CD14-positive monocyte (primary cell): ENCODE data around the gene PIP4K2C. TPM values are rescaled to one million over a fixed set of nuclear protein-coding genes. Genes with fewer than 3 reads are reported as not detected.
"Not testable (repeated sequence)": the region's sequence is repeated elsewhere in the genome, so short reads cannot be mapped to it uniquely, and the experiment has no call there.

Experiments used
- DNase-seq, 3 donors: peaks; one replicate each; pipeline ENCODE4 v3.0.0-alpha.2; 2011 to 2022
- H2AFZ ChIP-seq: 2 replicates; pipeline ENCODE4 v1.6.0; 2012; ENCODE audit warnings: mild to moderate bottlenecking, low read depth, low read length, inconsistent platforms; ENCODE audit not compliant: insufficient read depth, poor library complexity, severe bottlenecking
- H3K27ac ChIP-seq, 2 donors: 1 replicate in 1 of 2; 2 replicates in 1 of 2; pipeline ENCODE4 v1.5.1; 2012 to 2013; ENCODE audit warnings: low read length in 2 of 2, control low read depth in 1 of 2, inconsistent platforms in 1 of 2, low read depth in 1 of 2, mild to moderate bottlenecking in 1 of 2
- H3K27me3 ChIP-seq, 2 donors: one replicate each; pipeline versions ENCODE4 v1.6.0 to v1.6.1; 2011 to 2013; ENCODE audit warnings: low read length in 2 of 2; ENCODE audit not compliant: control insufficient read depth in 2 of 2, insufficient read depth in 2 of 2
- H3K36me3 ChIP-seq, 2 donors: replicated peaks in 1 of 2; 1 replicate in 1 of 2; 2 replicates in 1 of 2; pipeline versions ENCODE4 v1.5.1 to v1.6.1; 2012 to 2013; ENCODE audit warnings: low read length in 2 of 2, control low read depth in 1 of 2, inconsistent platforms in 1 of 2, mild to moderate bottlenecking in 1 of 2; ENCODE audit not compliant: insufficient read depth in 2 of 2, control insufficient read depth in 1 of 2
- H3K4me1 ChIP-seq, 2 donors: 1 replicate in 1 of 2; 2 replicates in 1 of 2; pipeline versions ENCODE4 v1.5.1 to v1.6.1; 2012 to 2013; ENCODE audit warnings: low read length in 2 of 2, control low read depth in 1 of 2, inconsistent platforms in 1 of 2, mild to moderate bottlenecking in 1 of 2, moderate library complexity in 1 of 2; ENCODE audit not compliant: insufficient read depth in 2 of 2, control insufficient read depth in 1 of 2
- H3K4me2 ChIP-seq: replicated peaks from 2 replicates; pipeline ENCODE3; 2012; ENCODE audit warnings: low read length, moderate library complexity, mild to moderate bottlenecking; ENCODE audit not compliant: poor library complexity, severe bottlenecking; ENCODE audit errors: extremely low read depth
- H3K4me3 ChIP-seq, 3 experiments: fragments of 200-600 bp in 1 of 3; sonication (generic) in 1 of 3; replicated peaks in 1 of 3; 1 replicate in 2 of 3; 2 replicates in 1 of 3; pipeline ENCODE4 v1.5.1; 2011 to 2013; ENCODE audit warnings: low read length in 3 of 3, mild to moderate bottlenecking in 3 of 3, control low read depth in 2 of 3, low read depth in 2 of 3, inconsistent platforms in 1 of 3, moderate library complexity in 1 of 3
- H3K79me2 ChIP-seq: 2 replicates; pipeline ENCODE4 v1.6.0; 2012; ENCODE audit warnings: mild to moderate bottlenecking, control low read depth, inconsistent platforms, low read length, moderate library complexity; ENCODE audit not compliant: insufficient read depth
- H3K9ac ChIP-seq: 2 replicates; pipeline ENCODE4 v1.6.0; 2017; ENCODE audit warnings: low read length, mild to moderate bottlenecking; ENCODE audit not compliant: insufficient read depth, poor library complexity, severe bottlenecking
- H3K9me3 ChIP-seq, 2 donors: replicated peaks in 1 of 2; 1 replicate in 1 of 2; 2 replicates in 1 of 2; pipeline versions ENCODE4 v1.5.1 to v1.6.1; 2012 to 2013; ENCODE audit warnings: low read length in 2 of 2, control low read depth in 1 of 2; ENCODE audit not compliant: control insufficient read depth in 1 of 2, insufficient read depth in 1 of 2
- H4K20me1 ChIP-seq: 2 replicates; pipeline ENCODE4 v1.6.0; 2012; ENCODE audit warnings: mild to moderate bottlenecking, low read length, control low read depth, moderate library complexity; ENCODE audit not compliant: insufficient read depth
- H3K27ac Mint-ChIP-seq, 7 donors: one replicate each; pipeline ENCODE4 v1.8.0; 2020; ENCODE audit warnings: mild to moderate bottlenecking in 7 of 7, mixed read lengths in 7 of 7, moderate library complexity in 6 of 7, inconsistent platforms in 2 of 7
- H3K27me3 Mint-ChIP-seq, 3 donors: one replicate each; pipeline ENCODE4 v1.8.0; 2021 to 2022; ENCODE audit warnings: low read depth in 3 of 3, mild to moderate bottlenecking in 3 of 3, mixed read lengths in 3 of 3, moderate library complexity in 3 of 3, inconsistent platforms in 1 of 3
- H3K36me3 Mint-ChIP-seq, 2 donors: one replicate each; pipeline ENCODE4 v1.8.0; 2020; ENCODE audit warnings: mixed read lengths in 2 of 2, inconsistent platforms in 1 of 2, mild to moderate bottlenecking in 1 of 2
- H3K4me1 Mint-ChIP-seq: one replicate; pipeline ENCODE4 v1.8.0; 2020; ENCODE audit warnings: mild to moderate bottlenecking, mixed read lengths
- H3K4me3 Mint-ChIP-seq, 2 donors: one replicate each; pipeline ENCODE4 v1.8.0; 2020; ENCODE audit warnings: mild to moderate bottlenecking in 2 of 2, mixed read lengths in 2 of 2, moderate library complexity in 1 of 2
- H3K9me3 Mint-ChIP-seq, 7 donors: one replicate each; pipeline ENCODE4 v1.8.0; 2020 to 2022; ENCODE audit warnings: mixed read lengths in 7 of 7, mild to moderate bottlenecking in 6 of 7, moderate library complexity in 6 of 7, inconsistent platforms in 2 of 7
- CTCF ChIP-seq: fragments of 200-600 bp; IDR thresholded peaks from one replicate; pipeline ENCODE4 v1.8.0; 2022; ENCODE audit warnings: antibody characterized with exemption, mild to moderate bottlenecking
- WGBS: methylation state at CpG from one replicate; pipeline ENCODE4 v1.1.5; 2013; ENCODE audit warnings: missing lambda C conversion rate; ENCODE audit not compliant: insufficient coverage; 5-methylcytosine and 5-hydroxymethylcytosine counted together
- intact Hi-C, 2 donors: fragments of 100-400 bp; cut with micrococcal nuclease; formaldehyde crosslinking; loops; one replicate each; pipeline versions ENCODE4 v1.15.0 to v1.15.1; 2023
- polyA plus RNA-seq, 3 donors: library from polyadenylated mRNA; depleted of rRNA in 1 of 3; unstranded in 2 of 3; stranded (reverse) in 1 of 3; fragments of 300-500 nt in 2 of 3; fragments of >200 nt in 1 of 3; fragmentation: Illumina TruSeq in 2 of 3; gene quantifications; 1 replicate in 2 of 3; 2 replicates in 1 of 3; pipeline ENCODE4 v1.2.3, GENCODE V29; 2012 to 2021

PIP4K2C gene
- polyA plus RNA-seq, 3 donors: 12.3 to 18.6 (median 16.9) TPM

GRCh38 chr12:57560516-57560915 lies 30.5 kb upstream of the PIP4K2C start:
- DNase-seq: no peak
- Histone ChIP-seq H3K9me3 (no peaks in the 10 kb centered on the region), H3K27ac (no peak overlapping the region), H3K9ac (no peak overlapping the region), H4K20me1 (no peaks in the 10 kb centered on the region), H3K4me1 (no peaks in the 10 kb centered on the region), H3K36me3 (no peaks in the 10 kb centered on the region), H3K27me3 (peaks cover 0 to 10% of the 10 kb centered on the region in 2 donors), H2AFZ (no peak overlapping the region), H3K4me2 (no peak overlapping the region), H3K4me3 (no peak overlapping the region), H3K79me2 (no peaks in the 10 kb centered on the region)
- no peak for TF ChIP-seq CTCF
- H3K4me3 Mint-ChIP-seq: no peak overlapping the region
- no peaks in the 10 kb centered on the region for H3K36me3 Mint-ChIP-seq
- WGBS: no CpG with 5 or more reads among the region's 2 CpGs
- H3K27ac Mint-ChIP-seq: no peak overlapping the region
- intact Hi-C loops: no loop called here
- peaks cover 16 to 32% (median 24%) of the 10 kb centered on the region in 3 donors for H3K27me3 Mint-ChIP-seq
- H3K9me3 Mint-ChIP-seq: peaks cover 0 to 2% (median 0%) of the 10 kb centered on the region in 7 donors
- H3K4me1 Mint-ChIP-seq: no peaks in the 10 kb centered on the region

GRCh38 chr12:57561117-57561516 lies 29.9 kb upstream of the PIP4K2C start:
- H3K36me3 Mint-ChIP-seq, intact Hi-C loops, H3K4me3 ChIP-seq, H3K4me1 Mint-ChIP-seq, H4K20me1 ChIP-seq, H3K36me3 ChIP-seq, H3K9ac ChIP-seq, H3K4me3 Mint-ChIP-seq, H3K4me2 ChIP-seq, H3K27me3 ChIP-seq, H3K9me3 Mint-ChIP-seq, H3K79me2 ChIP-seq, H3K27ac ChIP-seq, H2AFZ ChIP-seq, DNase-seq, H3K27ac Mint-ChIP-seq, H3K4me1 ChIP-seq, H3K9me3 ChIP-seq: not testable (repeated sequence)
- WGBS: no CpG with 5 or more reads among the region's 1 CpG
- H3K27me3 Mint-ChIP-seq: peaks cover 16 to 28% (median 24%) of the 10 kb centered on the region in 3 donors
